Kidney tubule cell (primary cell): ENCODE results near the gene PDE1A.

Experiments
- DNase-seq: peaks from one replicate; pipeline ENCODE4 v3.0.0-alpha.2; 2018; ENCODE audit warnings: low spot score

The PDE1A gene

DNA sequence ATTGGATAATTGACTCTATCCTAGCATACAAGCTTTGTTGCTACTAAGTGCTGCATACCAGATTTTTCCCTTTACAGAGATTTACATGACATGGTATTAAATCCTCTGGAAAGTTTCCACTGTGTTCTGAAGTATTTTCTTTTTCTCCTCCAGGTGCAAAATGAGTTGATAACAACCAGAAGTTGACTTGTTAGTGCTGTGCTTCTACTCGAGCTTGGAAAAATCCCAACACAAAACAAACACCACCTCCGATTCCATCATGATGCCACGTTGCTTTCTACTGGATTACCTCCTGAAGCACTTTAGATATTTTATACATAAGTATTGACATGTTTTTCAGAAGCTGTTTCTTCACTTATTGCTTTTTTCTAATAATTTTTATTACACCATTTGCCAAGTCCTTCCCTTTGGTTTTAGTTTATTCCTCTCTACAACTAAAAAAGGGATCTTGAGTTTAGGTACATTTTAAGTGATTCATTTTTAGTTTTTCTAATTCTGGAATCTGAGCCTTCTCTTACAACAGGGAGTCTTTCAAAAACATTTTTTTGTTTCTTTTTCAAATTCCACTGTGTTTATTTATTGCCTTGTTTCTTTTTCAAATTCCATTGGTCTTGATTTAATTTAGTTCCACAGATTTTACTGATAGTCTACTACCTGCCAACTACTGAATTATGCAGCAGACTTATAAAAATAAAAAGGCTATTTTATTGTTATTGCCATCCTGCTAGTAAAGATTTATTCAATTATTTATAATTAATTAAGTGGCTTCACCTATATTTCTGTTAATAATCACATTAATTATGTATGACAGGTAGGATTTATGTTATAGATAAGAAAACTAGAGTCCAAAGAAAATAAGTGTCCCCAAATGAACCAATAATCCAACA, 297.8 kb downstream of the PDE1A start:
- no peak for DNase-seq

DNA sequence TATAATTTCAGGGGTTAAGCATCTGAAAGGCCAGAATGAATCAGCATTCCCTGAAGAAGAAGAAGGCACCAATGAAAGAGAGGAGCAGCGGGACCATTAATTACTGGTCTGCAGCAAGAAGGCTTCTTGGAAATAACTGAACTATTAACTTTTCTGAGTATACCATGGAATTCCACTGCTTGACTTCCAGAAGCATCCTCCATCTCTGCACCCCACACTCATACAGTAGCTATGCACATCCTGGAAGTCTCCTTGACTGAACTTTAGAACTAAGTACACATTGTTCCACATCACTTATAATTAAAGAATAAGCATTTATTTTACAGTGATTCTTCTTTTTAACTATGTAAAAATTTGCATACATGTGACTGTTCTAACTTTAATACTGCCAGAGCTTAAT, 309.6 kb downstream of the PDE1A start:
- DNase-seq, result peak; percentile 83

DNA sequence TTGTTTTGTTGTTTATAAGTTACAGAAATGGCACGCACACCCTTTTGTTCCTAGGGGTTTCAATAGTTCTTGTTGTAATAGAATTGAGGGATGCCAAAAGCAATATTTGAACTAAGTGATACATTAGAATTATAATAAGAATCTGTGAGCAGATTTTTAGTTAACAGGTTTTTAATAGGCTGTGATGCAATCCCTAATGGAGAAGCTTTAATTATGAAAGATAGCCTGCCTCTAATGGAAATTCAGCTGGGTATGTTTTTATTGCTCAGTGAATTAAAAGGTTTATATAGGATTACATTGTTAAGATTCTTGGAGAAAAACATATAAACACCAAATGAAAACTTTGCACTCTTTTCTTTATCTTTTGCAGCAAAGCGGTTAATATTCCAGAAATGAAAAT, 310.1 kb downstream of the PDE1A start:
- DNase-seq, result no peak

DNA sequence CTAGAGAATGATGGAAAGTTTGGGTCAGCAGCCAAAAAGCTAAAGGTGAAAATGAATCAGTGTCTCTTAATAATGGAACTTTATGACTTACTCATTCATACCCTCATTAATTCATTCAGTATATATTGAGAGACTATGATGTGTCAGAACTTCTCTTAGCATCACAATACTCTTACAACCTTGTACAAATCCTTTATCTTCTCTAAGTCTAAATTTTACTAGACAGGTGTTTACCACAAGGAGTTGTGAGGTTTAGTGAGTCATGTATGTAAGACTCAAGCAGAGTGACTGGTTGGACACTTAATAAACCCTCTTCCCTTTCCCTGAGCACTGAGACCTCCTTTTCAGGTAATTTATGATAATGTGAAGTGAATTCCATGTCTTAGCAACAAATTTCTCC, 311.6 kb downstream of the PDE1A start:
- DNase-seq, result peak; percentile 58

DNA sequence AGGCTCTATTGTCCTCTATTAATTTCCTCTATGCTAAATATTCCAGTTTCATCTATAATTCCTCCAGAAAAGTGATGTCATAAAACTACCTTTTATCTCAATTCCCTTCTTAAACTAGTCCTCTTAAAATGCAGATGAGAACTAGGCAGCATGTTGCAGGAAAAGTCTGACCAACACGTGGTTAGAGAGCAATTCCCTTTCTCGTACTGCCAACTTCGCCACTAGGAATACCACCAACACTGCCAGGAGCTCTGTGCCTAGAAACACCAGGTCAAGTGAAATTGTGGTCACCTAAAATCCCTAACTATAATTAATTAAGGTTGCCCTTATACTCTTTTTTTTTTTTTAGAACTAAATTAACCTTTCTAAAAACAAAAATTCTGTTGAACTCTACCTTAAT, 313.5 kb downstream of the PDE1A start:
- DNase-seq, result no peak

DNA sequence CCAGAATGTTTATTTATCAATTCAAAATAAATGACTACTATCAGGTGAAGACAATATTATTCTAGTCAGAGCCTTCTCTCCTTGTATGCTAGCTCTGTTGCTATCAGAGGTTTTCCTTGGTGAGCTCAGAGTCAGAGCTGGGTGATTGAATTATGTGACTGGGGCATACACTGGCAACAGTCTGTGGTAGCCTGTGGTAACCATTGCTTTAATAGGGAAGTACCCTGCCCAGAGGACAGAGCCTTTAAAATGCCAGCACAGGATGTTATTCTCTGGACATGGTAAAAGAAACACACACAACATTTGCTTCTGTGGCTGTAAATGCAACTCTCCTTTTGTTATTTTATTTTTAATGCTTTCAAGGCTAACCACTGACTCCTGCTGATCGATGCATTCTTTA, 316.5 kb downstream of the PDE1A start:
- no peak for DNase-seq

DNA sequence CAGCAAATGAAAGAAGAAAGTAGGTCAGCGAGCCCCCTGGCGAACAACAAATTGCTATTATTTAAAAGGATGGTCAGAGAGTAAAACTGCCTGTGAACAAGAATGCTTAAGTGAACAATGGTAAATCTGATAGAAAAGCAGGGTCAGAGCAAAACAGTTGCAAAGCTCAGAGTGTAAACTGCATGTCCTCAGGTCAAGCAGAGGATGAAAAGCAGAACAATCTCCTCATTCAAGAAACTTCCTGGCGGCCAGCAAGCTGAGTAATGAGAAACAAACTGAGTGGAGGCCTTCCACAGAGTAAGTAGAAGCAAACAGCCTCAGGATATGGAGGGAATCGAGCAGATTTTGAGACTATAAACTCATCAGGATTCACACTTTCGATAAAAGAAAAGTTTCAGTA, 323.3 kb downstream of the PDE1A start:
- no peak for DNase-seq

DNA sequence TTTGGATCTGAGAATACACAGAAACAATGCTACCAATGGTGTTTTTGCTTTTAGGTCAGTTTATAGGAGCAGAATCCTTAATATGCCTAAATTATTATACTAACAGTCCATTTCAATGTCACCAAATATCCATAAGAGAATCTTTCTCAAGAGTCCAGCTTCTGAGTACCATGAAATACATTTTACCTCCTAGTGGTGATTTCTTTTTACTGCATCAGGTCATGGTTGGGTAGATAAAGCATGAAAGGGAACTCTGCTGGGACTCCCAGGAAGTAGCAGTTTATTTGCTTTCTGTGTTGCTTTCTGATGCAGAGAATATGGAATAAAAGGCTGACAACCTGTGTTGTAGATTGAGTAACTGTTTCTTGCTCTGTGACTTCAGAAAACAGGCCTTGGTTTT, 325.6 kb downstream of the PDE1A start:
- peak; percentile 28 for DNase-seq

DNA sequence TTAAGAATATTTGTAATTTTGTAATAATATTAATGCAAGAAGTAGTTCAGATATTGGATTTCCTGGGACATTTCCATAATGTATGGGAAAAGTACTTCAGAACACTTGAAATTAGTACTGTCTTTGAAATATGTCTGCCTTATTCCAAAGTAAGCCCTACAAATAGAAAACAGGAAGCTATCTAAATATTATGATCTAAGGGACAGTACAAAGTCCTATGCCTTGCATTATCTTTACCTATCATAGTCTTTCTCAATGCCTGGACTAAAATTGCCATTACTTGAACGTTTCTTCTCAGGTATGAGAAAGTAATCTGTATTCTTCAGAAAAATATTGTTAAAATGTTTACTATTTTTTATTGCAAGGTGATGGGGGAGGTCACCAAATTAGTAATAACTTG, 328.2 kb downstream of the PDE1A start:
- DNase-seq, result no peak

DNA sequence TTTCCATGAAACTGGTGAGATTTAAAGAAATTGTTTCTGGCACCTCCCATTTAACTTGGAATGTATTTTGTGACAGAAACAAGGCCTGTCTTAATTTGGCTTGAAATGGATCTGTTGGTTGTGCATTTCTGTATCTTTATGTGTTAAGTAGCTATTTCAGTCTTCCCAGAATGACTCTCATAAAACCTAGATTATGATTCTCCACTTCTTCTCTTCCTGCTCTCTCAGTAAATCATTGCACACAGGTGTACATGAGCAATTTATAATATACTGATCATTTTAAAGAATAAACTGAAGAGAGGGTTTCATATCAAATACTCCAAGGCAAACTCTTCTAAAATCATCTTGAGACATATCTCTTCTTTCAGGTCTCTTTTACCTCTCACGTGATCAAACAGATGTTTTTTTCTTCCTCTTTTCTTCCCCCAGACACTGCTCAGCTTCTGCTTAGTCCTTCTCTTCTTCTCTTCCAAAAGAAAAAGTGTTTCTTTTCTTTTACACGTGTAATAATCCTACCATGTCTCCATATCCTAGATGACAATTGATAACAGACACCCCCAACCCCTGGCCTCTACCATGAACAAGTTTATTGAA, 329.2 kb downstream of the PDE1A start:
- DNase-seq, result no peak

DNA sequence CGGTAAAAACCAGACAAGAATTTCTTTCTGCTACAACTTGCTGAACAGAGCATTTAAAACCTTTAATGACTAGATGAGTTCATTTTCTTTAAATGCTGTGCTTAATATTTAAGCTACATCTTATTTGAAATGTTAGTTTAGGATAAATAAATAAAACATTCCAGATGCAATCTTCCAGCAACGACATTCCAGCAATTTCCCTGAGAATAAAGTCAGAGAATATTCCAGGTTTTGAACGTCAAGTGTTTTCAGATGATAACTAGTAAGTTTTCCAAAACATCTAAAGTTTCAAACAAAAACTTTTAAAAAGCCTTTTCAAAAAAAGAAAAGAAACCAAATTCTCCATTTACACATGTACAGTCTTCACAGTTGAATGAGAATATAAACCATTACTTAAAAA, 336.4 kb downstream of the PDE1A start:
- no peak for DNase-seq
